Measurements from ENCODE around the gene AKAP13.

DNA sequence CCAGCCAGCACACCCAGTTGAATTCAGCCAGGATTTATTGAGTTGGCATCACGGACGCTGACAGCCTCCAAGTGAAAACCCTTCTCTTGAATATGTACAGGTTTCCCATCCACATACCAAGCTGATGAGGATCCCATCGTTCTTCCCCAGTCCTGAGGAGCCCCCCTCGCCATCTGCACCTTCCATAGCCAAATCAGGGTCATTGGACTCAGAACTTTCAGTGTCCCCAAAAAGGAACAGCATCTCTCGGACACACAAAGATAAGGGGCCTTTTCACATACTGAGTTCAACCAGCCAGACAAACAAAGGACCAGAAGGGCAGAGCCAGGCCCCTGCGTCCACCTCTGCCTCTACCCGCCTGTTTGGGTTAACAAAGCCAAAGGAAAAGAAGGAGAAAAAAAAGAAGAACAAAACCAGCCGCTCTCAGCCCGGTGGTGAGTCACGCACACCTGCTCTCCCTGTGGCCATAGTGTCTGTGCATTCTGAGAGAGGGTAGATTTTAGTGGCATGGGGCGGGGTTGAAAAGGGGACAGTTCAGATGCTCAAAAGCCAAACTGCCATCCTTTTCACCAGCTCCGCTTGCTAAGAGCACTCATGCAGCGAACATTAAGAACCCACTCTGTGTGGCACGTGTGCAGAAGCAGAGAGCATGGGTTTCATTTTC lies 363.1 kb downstream of the AKAP13 start:
- TF ChIP-seq, protein P1, sequence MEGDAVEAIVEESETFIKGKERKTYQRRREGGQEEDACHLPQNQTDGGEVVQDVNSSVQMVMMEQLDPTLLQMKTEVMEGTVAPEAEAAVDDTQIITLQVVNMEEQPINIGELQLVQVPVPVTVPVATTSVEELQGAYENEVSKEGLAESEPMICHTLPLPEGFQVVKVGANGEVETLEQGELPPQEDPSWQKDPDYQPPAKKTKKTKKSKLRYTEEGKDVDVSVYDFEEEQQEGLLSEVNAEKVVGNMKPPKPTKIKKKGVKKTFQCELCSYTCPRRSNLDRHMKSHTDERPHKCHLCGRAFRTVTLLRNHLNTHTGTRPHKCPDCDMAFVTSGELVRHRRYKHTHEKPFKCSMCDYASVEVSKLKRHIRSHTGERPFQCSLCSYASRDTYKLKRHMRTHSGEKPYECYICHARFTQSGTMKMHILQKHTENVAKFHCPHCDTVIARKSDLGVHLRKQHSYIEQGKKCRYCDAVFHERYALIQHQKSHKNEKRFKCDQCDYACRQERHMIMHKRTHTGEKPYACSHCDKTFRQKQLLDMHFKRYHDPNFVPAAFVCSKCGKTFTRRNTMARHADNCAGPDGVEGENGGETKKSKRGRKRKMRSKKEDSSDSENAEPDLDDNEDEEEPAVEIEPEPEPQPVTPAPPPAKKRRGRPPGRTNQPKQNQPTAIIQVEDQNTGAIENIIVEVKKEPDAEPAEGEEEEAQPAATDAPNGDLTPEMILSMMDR (IDR thresholded peaks at IDR 0.05), result no peak
- TF ChIP-seq POLR2A (IDR thresholded peaks at IDR 0.05), result no peak

Data from testis (tissue), 2 donors.